Stomach smooth muscle (tissue), 2 donors: ENCODE data around the gene CORO2A.

Experiments
- H3K27ac ChIP-seq: one replicate; pipeline ENCODE4 v1.7.0; 2013; ENCODE audit warnings: mild to moderate bottlenecking, low read length, inconsistent platforms
- H3K27me3 ChIP-seq, 2 donors: one replicate each; pipeline ENCODE4 v1.7.0; 2013; ENCODE audit warnings: low read length in 2 of 2; ENCODE audit not compliant: insufficient read depth in 2 of 2, control insufficient read depth in 1 of 2
- H3K36me3 ChIP-seq, 2 donors: one replicate each; pipeline ENCODE4 v1.7.0; 2013; ENCODE audit warnings: low read length in 2 of 2; ENCODE audit not compliant: control insufficient read depth in 2 of 2, insufficient read depth in 2 of 2
- H3K4me1 ChIP-seq: one replicate; pipeline ENCODE4 v1.7.0; 2013; ENCODE audit warnings: low read length; ENCODE audit not compliant: control insufficient read depth, insufficient read depth
- H3K4me3 ChIP-seq, 2 donors: one replicate each; pipeline ENCODE4 v1.7.0; 2013; ENCODE audit warnings: low read length in 2 of 2
- H3K9ac ChIP-seq, 2 donors: one replicate each; pipeline ENCODE4 v1.7.0; 2013; ENCODE audit warnings: low read length in 2 of 2, mild to moderate bottlenecking in 1 of 2
- H3K9me3 ChIP-seq, 2 donors: one replicate each; pipeline ENCODE4 v1.7.0; 2013; ENCODE audit warnings: low read length in 2 of 2; ENCODE audit not compliant: control insufficient read depth in 2 of 2
- donor health status: healthy.
- donor health status: Pancreatic carcinoma.

The CORO2A gene

DNA sequence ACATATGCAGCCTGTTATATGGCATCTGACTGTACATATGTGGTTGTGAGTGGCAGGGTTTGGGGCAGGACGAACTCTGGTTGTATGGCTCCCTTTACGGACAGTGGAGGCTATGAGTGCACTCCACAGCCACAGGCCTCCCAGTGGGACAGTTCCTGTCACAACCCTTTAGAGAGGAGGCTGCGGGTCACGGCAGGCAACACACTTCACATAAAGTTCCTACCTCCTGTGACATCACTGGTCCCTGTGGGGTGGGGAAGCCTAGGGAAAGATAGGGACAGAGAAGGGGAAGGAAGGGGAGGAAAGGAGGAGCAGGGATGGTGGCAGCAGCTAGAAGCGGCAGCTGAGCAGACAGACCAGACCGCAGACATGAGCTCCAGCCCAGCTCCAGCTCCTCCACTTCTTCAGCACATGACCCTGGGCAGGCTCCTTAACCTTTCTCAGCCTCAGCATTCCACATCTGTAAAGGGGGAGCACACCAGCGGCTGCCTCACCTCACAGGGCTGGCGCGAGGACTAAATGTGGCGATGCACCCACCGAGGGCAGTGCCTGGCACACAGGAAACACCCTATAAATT, 27.4 kb upstream of the CORO2A start:
- Histone ChIP-seq H3K4me1 (no peaks in the 10 kb centered on the region), H3K27ac (no peak overlapping the region), H3K9me3 (no peaks in the 10 kb centered on the region), H3K36me3 (peaks cover 0 to 9% of the 10 kb centered on the region in 2 donors), H3K4me3 (no peak overlapping the region), H3K9ac (no peak overlapping the region), H3K27me3 (no peaks in the 10 kb centered on the region)

DNA sequence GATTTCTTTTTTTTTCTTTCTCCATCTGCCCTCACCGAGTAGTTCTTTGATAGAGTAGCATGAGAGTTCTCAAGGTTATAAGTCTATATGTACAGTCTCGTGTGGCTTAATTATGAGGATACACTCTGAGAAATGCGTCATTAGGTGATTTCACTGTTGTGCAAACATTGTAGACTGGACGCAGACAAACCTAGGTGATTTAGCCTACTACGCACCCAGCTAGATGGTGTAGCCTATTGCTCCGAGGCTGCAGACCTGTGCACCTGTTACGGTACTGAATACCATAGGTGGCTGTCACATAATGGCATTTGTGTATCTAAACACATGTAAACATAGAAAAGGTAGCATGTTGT, 26.9 kb upstream of the CORO2A start:
- no peak overlapping the region for H3K27ac ChIP-seq
- no peaks in the 10 kb centered on the region for H3K9me3 ChIP-seq
- peaks cover 0 to 9% of the 10 kb centered on the region in 2 donors for H3K36me3 ChIP-seq
- H3K9ac ChIP-seq: no peak overlapping the region
- H3K4me1 ChIP-seq: no peaks in the 10 kb centered on the region
- no peaks in the 10 kb centered on the region for H3K27me3 ChIP-seq
- H3K4me3 ChIP-seq: no peak overlapping the region

DNA sequence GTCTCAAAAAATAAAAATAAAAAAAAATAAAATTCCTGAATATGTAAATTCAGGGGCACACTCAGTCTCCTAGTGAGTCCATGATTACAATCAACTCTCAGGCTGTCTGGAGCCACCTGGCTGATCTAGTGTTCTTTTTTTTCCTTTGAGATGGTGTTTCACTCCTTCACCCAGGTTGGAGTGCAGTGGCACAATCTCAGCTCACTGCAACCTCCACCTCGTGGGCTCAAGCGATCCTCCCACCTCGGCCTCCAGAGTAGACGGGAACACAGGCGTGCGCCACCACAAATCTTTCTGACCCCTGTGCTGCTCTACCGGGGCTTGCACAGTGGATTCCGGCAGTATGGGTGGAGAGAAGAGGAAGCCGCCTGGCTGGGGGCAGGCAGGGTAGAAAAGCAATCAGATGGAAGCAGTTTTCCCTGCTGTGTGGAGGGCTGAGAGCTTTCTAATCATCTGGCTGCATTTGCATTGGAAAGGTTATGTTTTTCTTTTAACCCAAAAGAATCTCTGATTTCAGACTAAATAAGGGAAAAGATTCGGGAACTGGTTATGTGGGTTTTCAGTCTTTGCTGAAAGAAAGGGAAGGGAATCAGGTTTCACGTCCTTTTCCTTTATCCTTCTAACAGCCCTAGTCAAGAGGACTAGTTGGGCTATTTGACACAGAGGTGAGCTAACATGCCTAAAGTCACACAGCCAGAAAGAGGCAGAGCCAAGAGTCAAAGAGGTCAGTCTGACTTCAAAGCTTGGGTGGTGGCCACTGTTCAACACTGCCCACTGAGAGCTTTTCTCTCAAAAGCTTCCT, 26.3 kb upstream of the CORO2A start:
- peaks cover 0 to 9% of the 10 kb centered on the region in 2 donors for H3K36me3 ChIP-seq
- H3K9ac ChIP-seq: no peak overlapping the region
- no peaks in the 10 kb centered on the region for H3K27me3 ChIP-seq
- H3K4me1 ChIP-seq: no peaks in the 10 kb centered on the region
- no peak overlapping the region for H3K27ac ChIP-seq
- H3K9me3 ChIP-seq: no peaks in the 10 kb centered on the region
- no peak overlapping the region for H3K4me3 ChIP-seq

DNA sequence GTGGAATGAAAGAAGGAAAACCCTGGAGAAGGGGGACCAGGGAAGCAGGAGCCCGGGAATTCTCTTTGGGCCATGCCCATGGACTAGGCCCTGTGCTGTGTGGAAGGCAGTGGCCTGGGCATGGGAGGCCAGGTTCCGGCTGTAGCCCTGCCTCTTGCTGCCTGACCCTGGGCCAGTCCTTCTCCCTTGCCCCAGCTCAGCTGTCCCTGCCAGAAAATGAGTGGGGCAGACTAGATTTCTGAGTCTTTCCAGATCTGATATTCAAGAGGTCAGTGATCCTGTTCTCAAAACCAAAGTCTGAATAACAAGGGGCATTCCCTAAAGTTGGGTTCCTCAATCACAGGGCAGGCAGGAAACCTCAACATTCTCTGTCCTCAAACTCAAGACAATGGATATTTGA, 24.8 kb upstream of the CORO2A start:
- Histone ChIP-seq H3K36me3 (peaks cover 0 to 12% of the 10 kb centered on the region in 2 donors), H3K9me3 (no peaks in the 10 kb centered on the region), H3K27me3 (no peaks in the 10 kb centered on the region), H3K4me1 (no peaks in the 10 kb centered on the region), H3K27ac (no peak overlapping the region), H3K4me3 (no peak overlapping the region), H3K9ac (no peak overlapping the region)

DNA sequence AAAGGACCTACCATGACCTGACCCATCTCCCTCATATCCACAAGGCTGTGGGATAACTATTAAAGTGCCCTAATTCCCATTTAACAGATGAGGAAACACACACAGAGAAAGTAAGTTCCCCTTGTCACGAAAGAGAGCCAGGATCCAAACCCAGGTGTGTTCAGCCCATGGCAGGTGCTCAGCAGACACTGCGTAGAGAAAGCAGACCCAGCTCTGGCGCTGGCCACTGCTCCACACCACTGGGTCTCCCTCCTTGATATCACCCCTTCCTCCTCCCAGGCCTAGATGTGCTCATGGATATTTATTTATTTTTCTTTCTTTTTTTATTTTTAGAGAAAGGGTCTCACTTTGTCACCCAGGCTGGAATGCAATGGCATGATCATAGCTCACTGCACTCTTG, 24.0 kb upstream of the CORO2A start:
- Histone ChIP-seq H3K36me3 (peaks cover 0 to 12% of the 10 kb centered on the region in 2 donors), H3K4me1 (no peaks in the 10 kb centered on the region), H3K4me3 (no peak overlapping the region), H3K9me3 (no peaks in the 10 kb centered on the region), H3K9ac (no peak overlapping the region), H3K27me3 (no peaks in the 10 kb centered on the region), H3K27ac (no peak overlapping the region)

DNA sequence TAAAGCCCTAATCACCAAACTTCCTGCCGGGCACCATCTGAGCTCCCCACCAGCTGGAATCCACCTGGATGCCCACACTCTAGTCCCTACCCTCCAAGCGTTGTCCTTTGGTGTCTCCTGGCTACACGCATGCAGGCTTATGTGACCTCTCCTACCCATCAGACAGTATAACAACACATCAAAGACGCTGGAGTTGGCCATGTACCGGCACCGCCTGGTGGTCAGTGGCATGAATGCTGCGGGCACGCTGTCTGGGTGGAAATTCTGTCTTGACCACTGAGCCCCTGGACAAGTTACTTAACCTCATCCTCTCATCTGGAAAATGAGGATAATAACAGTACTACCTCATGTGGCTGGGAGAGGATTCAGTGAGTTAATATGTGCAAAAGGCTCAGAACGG, 23.4 kb upstream of the CORO2A start:
- Histone ChIP-seq H3K9ac (no peak overlapping the region), H3K36me3 (peaks cover 0 to 12% of the 10 kb centered on the region in 2 donors), H3K4me1 (no peaks in the 10 kb centered on the region), H3K27ac (no peak overlapping the region), H3K27me3 (no peaks in the 10 kb centered on the region), H3K4me3 (no peak overlapping the region), H3K9me3 (no peaks in the 10 kb centered on the region)

DNA sequence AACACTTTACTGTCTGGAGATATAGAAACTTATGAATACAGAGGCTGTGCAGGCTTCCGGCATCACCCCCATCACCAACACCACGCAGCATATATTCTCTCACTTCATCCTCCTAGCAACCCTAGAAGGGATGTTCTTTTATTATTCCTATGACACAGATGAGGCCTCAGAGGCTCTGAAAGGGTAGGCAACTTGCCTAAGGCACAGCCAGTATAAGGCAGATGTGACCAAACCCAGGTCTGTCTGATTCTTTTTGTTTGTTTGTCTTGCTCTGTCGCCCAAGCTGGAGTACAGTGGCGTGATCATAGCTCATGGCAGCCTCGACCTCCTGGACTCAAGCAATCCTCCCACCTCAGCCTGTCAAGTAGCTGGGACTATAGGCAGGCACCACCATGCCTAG, 22.8 kb upstream of the CORO2A start:
- H3K27ac ChIP-seq: no peak overlapping the region
- no peaks in the 10 kb centered on the region for H3K9me3 ChIP-seq
- H3K27me3 ChIP-seq: no peaks in the 10 kb centered on the region
- no peaks in the 10 kb centered on the region for H3K4me1 ChIP-seq
- no peak overlapping the region for H3K9ac ChIP-seq
- H3K4me3 ChIP-seq: no peak overlapping the region
- peaks cover 0 to 8% of the 10 kb centered on the region in 2 donors for H3K36me3 ChIP-seq

DNA sequence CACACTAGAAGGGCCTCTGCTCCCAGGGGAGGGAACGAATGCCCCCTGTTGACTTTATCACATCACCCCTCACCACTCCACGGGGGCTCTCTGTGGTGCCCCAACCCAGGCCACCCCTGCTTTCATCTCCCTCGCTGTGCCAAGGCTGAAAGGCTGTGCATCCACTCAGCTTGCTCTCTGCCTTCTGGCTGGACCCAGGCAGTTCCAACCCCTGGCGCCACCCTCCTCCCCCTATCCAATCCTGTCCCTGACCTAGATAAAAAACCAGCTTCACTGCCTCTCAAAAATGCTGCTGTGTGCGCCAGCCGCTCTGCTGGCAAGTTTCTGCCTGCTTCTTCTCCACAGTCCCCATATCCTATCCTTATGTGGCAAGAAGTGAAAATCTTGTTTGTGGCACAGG, 22.4 kb upstream of the CORO2A start:
- Histone ChIP-seq H3K36me3 (peaks cover 0 to 9% of the 10 kb centered on the region in 2 donors), H3K4me1 (no peaks in the 10 kb centered on the region), H3K9ac (no peak overlapping the region), H3K9me3 (no peaks in the 10 kb centered on the region), H3K27ac (no peak overlapping the region), H3K4me3 (no peak overlapping the region), H3K27me3 (no peaks in the 10 kb centered on the region)

DNA sequence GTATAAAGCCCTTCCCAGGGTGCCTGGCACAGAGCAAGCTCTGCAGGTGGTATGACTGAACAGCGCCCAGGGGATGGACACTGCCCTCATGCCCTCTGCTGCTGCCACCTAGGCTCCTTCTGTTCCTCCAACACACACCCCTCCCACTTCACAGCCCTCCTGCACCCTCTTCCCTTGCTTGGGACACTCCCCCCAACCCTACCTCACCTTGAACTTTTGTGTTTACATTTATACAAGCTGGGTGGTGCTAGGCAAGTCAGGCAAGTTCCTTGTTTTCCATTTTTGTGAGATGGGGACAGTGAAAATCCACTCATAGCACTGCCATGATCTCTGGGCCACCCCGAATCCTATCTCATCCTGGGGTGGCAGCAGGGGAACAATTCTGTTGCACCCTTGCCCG, 18.8 kb upstream of the CORO2A start:
- Histone ChIP-seq H3K36me3 (peaks cover 0 to 5% of the 10 kb centered on the region in 2 donors), H3K9me3 (no peaks in the 10 kb centered on the region), H3K27ac (no peak overlapping the region)

DNA sequence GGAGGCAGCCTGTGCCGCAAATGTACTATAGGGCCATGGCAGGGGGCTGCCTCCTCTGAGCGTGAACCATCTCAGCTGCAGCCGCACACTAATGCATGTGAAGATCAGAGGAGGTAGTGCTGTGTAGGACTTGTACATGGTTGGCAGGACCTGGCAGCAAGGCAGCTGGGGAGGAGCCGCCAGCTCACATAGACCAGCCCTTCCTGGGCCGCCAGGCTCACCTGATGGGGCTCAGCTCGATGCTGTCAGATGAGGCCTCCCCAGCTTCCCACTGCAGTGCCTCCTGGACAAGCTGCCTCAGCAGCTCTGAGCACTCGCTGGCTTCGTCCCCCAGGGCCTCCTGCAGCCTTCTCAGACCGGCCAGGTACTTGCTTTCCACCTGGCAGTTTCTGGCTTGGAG, 18.0 kb upstream of the CORO2A start:
- no peak overlapping the region for H3K27ac ChIP-seq
- H3K9me3 ChIP-seq: no peaks in the 10 kb centered on the region
- H3K9ac ChIP-seq: no peak overlapping the region
- H3K27me3 ChIP-seq: no peaks in the 10 kb centered on the region
- peaks cover 5% of the 10 kb centered on the region for H3K4me1 ChIP-seq
- peaks cover 0 to 5% of the 10 kb centered on the region in 2 donors for H3K36me3 ChIP-seq
- no peak overlapping the region for H3K4me3 ChIP-seq

More for the DNA sequence above, 18.8 kb upstream of the CORO2A start:
- no peak overlapping the region for H3K4me3 ChIP-seq
- H3K4me1 ChIP-seq: no peaks in the 10 kb centered on the region
- no peak overlapping the region for H3K9ac ChIP-seq
- no peaks in the 10 kb centered on the region for H3K27me3 ChIP-seq

DNA sequence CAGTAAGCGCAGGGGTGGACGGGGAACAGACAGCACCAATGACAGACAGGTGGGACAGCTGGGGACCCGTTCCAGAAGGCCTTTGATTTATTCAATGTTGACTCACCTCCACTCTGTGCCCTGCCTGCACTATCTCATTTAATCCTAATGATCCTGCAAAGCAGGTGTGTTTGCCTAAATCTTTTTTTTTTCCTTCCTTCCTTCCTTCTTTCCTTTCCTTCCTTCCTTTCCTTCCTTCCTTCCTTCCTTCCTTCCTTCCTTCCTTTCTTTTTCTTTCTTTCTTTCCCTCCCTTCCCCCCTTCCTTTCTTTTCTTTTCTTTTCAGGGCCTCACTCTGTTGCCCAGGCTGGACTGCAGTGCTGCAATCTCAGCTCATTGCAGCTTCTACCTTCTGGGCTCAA, 17.1 kb upstream of the CORO2A start:
- Histone ChIP-seq H3K27me3 (no peaks in the 10 kb centered on the region), H3K9ac (no peak overlapping the region), H3K36me3 (peaks cover 0 to 5% of the 10 kb centered on the region in 2 donors), H3K4me3 (no peak overlapping the region), H3K4me1 (peaks cover 5% of the 10 kb centered on the region), H3K9me3 (no peaks in the 10 kb centered on the region), H3K27ac (no peak overlapping the region)
